SK-N-SH (cell line): ENCODE measurements around the gene OSGIN1. TPM values are rescaled to one million over a fixed set of nuclear protein-coding genes. Genes with fewer than 3 reads are reported as not detected.

Experiments used
- CTCF ChIA-PET: fragments of 300-600, 350-600 bp; formaldehyde crosslinking; extraction: SDS; loops from one replicate; lab custom pipeline; 2021; lab: Yijun Ruan, JAX
- POLR2A ChIA-PET: fragments of 350-600 bp; sonication (Branson Sonifier 250); formaldehyde crosslinking; extraction: SDS; loops from one replicate; lab custom pipeline; 2020; ENCODE audit warnings: antibody characterized with exemption, inconsistent platforms; lab: Yijun Ruan, JAX
- DNase-seq: peaks from one replicate; pipeline ENCODE4 v3.0.0; 2012
- H2AFZ ChIP-seq: fragments of 200-600 bp; sonication (generic); 2 replicates; pipeline ENCODE4 v1.8.1; 2016; ENCODE audit warnings: antibody characterized with exemption, mild to moderate bottlenecking, low read depth
- H3F3A ChIP-seq: fragments of 200-600 bp; sonication (generic); replicated peaks from 2 replicates; pipeline ENCODE3; 2016; ENCODE audit warnings: antibody characterized with exemption, mild to moderate bottlenecking; ENCODE audit not compliant: insufficient read depth
- H3K27ac ChIP-seq, 2 experiments: fragments of 200-500 bp in 1 of 2; fragments of 200-600 bp in 1 of 2; sonication (Bioruptor generic) in 1 of 2; sonication (generic), shearing (Covaris generic) in 1 of 2; 2 replicates each; pipeline versions ENCODE4 v1.5.1 to v1.6.1; 2014 to 2016; ENCODE audit warnings: low read depth in 2 of 2, inconsistent platforms in 1 of 2, low read length in 1 of 2, mild to moderate bottlenecking in 1 of 2, mixed read lengths in 1 of 2
- H3K27me3 ChIP-seq: fragments of 200-600 bp; sonication (generic), shearing (Covaris generic); 2 replicates; pipeline ENCODE4 v1.6.1; 2016; ENCODE audit warnings: mixed run types; ENCODE audit not compliant: insufficient read depth
- H3K36me3 ChIP-seq, 2 experiments: fragments of 200-500 bp in 1 of 2; fragments of 200-600 bp in 1 of 2; sonication (Bioruptor generic) in 1 of 2; sonication (generic) in 1 of 2; replicated peaks in 1 of 2; 2 replicates each; pipeline versions ENCODE3 to v1.5.1; 2014 to 2016; ENCODE audit warnings: low read length in 1 of 2, mild to moderate bottlenecking in 1 of 2; ENCODE audit not compliant: insufficient read depth in 2 of 2, control insufficient read depth in 1 of 2
- H3K4me1 ChIP-seq, 2 experiments: fragments of 200-500 bp in 1 of 2; fragments of 200-600 bp in 1 of 2; sonication (Bioruptor generic) in 1 of 2; sonication (generic), shearing (Covaris generic) in 1 of 2; 2 replicates each; pipeline versions ENCODE4 v1.5.1 to v1.6.1; 2014 to 2016; ENCODE audit warnings: low read depth in 1 of 2, low read length in 1 of 2, mixed run types in 1 of 2; ENCODE audit not compliant: insufficient read depth in 2 of 2, control insufficient read depth in 1 of 2
- H3K4me2 ChIP-seq: fragments of 200-600 bp; sonication (generic), shearing (Covaris generic); 2 replicates; pipeline ENCODE4 v1.6.1; 2017; ENCODE audit warnings: mixed run types
- H3K4me3 ChIP-seq, 2 experiments: fragments of 200-500 bp in 1 of 2; fragments of 200-600 bp in 1 of 2; sonication (Bioruptor generic) in 1 of 2; sonication (generic), shearing (Covaris generic) in 1 of 2; 2 replicates each; pipeline versions ENCODE4 v1.5.1 to v1.8.1; 2014 to 2016; ENCODE audit warnings: low read depth in 2 of 2, inconsistent platforms in 1 of 2, low read length in 1 of 2, mild to moderate bottlenecking in 1 of 2, mixed read lengths in 1 of 2, moderate library complexity in 1 of 2
- H3K79me2 ChIP-seq: fragments of 200-600 bp; sonication (generic); 2 replicates; pipeline ENCODE4 v1.8.1; 2017; ENCODE audit warnings: mild to moderate bottlenecking; ENCODE audit not compliant: insufficient read depth
- H3K9ac ChIP-seq: fragments of 200-600 bp; sonication (generic); 2 replicates; pipeline ENCODE4 v1.6.1; 2017; ENCODE audit warnings: mixed run types
- H3K9me2 ChIP-seq: fragments of 200-600 bp; sonication (generic); 2 replicates; pipeline ENCODE4 v1.6.1; 2017; ENCODE audit warnings: mixed run types
- H3K9me3 ChIP-seq: fragments of 200-600 bp; sonication (generic); 2 replicates; pipeline ENCODE4 v1.6.1; 2017; ENCODE audit warnings: mixed run types, mild to moderate bottlenecking, moderate library complexity
- H4K20me1 ChIP-seq: fragments of 200-600 bp; sonication (generic); 2 replicates; pipeline ENCODE4 v1.6.1; 2017; ENCODE audit warnings: mild to moderate bottlenecking, mixed run types; ENCODE audit not compliant: insufficient read depth
- CTCF ChIP-seq: fragments of 200-600 bp; sonication (generic); IDR thresholded peaks from 2 replicates; pipeline ENCODE4 v1.6.1; 2017; ENCODE audit warnings: antibody characterized with exemption, mild to moderate bottlenecking, moderate library complexity
- EZH2phosphoT487 ChIP-seq: fragments of 200-600 bp; sonication (generic); IDR thresholded peaks from 2 replicates; pipeline ENCODE4 v1.6.1; 2017; ENCODE audit warnings: low read depth, mixed run types, mild to moderate bottlenecking, antibody characterized with exemption, moderate library complexity, borderline replicate concordance
- FOSL2 ChIP-seq: IDR thresholded peaks from 2 replicates; pipeline ENCODE4 v1.4.0; 2012; ENCODE audit warnings: low read depth, mild to moderate bottlenecking, moderate library complexity, borderline replicate concordance
- FOXM1 ChIP-seq: IDR thresholded peaks from 2 replicates; pipeline ENCODE4 v1.4.0; 2012; ENCODE audit warnings: low read depth, mild to moderate bottlenecking
- GABPA ChIP-seq: IDR thresholded peaks from 2 replicates; pipeline ENCODE4 v1.4.0; 2012; ENCODE audit warnings: low read depth, mild to moderate bottlenecking
- IRF3 ChIP-seq: fragments of 150-350 bp; IDR thresholded peaks from 2 replicates; pipeline ENCODE4 v1.6.1; 2016; ENCODE audit warnings: mild to moderate bottlenecking, low read depth, low read length
- MXI1 ChIP-seq: IDR thresholded peaks from 2 replicates; pipeline ENCODE4 v1.6.1; 2012; ENCODE audit warnings: mild to moderate bottlenecking, low read depth, low read length, improper control_type of control experiment
- NRF1 ChIP-seq: IDR thresholded peaks from 2 replicates; pipeline ENCODE4 v1.6.1; 2012; ENCODE audit warnings: low read depth, mild to moderate bottlenecking, low read length
- PBX3 ChIP-seq: IDR thresholded peaks from 2 replicates; pipeline ENCODE4; 2012
- REST ChIP-seq: IDR thresholded peaks from 2 replicates; pipeline ENCODE4 v1.6.1; 2012; ENCODE audit warnings: mild to moderate bottlenecking, low read depth, low read length, moderate library complexity
- RFX5 ChIP-seq: IDR thresholded peaks from 2 replicates; pipeline ENCODE4 v1.6.1; 2012; ENCODE audit warnings: mild to moderate bottlenecking, improper control_type of control experiment, low read length
- RXRA ChIP-seq: IDR thresholded peaks from 2 replicates; pipeline ENCODE4 v1.4.0; 2012; ENCODE audit warnings: low read depth, mild to moderate bottlenecking, borderline replicate concordance
- SIN3A ChIP-seq: IDR thresholded peaks from 2 replicates; pipeline ENCODE4 v1.6.1; 2012; ENCODE audit warnings: low read depth, mild to moderate bottlenecking, low read length, moderate library complexity, borderline replicate concordance
- TAF1 ChIP-seq: IDR thresholded peaks from 2 replicates; pipeline ENCODE4 v1.6.1; 2012; ENCODE audit warnings: low read depth, mild to moderate bottlenecking, low read length, moderate library complexity, borderline replicate concordance
- TEAD4 ChIP-seq: IDR thresholded peaks from 2 replicates; pipeline ENCODE4 v1.4.0; 2012; ENCODE audit warnings: mild to moderate bottlenecking, borderline replicate concordance; ENCODE audit not compliant: insufficient read depth
- WGBS: methylation state at CpG from one replicate; pipeline ENCODE4 v1.1.6; 2017; ENCODE audit warnings: low lambda C conversion rate; 5-methylcytosine and 5-hydroxymethylcytosine counted together
- polyA plus RNA-seq, 3 experiments: library from polyadenylated mRNA; depleted of rRNA; stranded (reverse); fragments of >200 nt; gene quantifications; 2 replicates each; pipeline ENCODE4 v1.2.3, GENCODE V29; 2012

Gene OSGIN1
- polyA plus RNA-seq, 1 of the 3 experiments (the other 2 are of a cell fraction), result 4.8 TPM

GRCh38 chr16:83937922-83938885 is 14.8 kb upstream of the OSGIN1 start:
- POLR2A ChIA-PET, result no interaction called here
- TF ChIP-seq PBX3, result no peak
- no peak for TF ChIP-seq GABPA
- no peak for TF ChIP-seq RXRA
- TF ChIP-seq, all 33 proteins: peak for 0
- Histone ChIP-seq H3K27me3 (no peaks in the 10 kb centered on the region), H3K27ac (no peak overlapping the region), H3K4me2 (no peak overlapping the region), H3K4me1 (peaks cover 0 to 2% of the 10 kb centered on the region in 2 experiments; a peak in 1 of 4 replicates), H3K9ac (no peak overlapping the region), H3K36me3 (no peaks in the 10 kb centered on the region), H3K79me2 (no peaks in the 10 kb centered on the region), H2AFZ (no peak overlapping the region), H3K4me3 (no peak overlapping the region), H3K9me2 (no peaks in the 10 kb centered on the region), H3K9me3 (no peaks in the 10 kb centered on the region), H4K20me1 (no peaks in the 10 kb centered on the region), H3F3A (no peaks in the 10 kb centered on the region)
- CTCF ChIA-PET, result interaction anchor here (1.0 to 4.5 kb wide), 3 partner anchors 12 to 19 kb away, joined by 3 to 33 read pairs (median 6); no protein-coding TSS in a partner anchor
- 86% methylated on average over 18 of the region's 18 CpGs for WGBS
- DNase-seq, result no peak

- no peak overlapping the region for H3K9ac ChIP-seq
- WGBS, result 87% methylated on average over 11 of the region's 12 CpGs
- no peaks in the 10 kb centered on the region for H3K9me2 ChIP-seq
- peaks cover 0 to 2% of the 10 kb centered on the region in 2 experiments; a peak in 1 of 4 replicates for H3K4me1 ChIP-seq
- ChIA-PET CTCF (interaction anchor here (1.0 to 1.8 kb wide), 2 partner anchors 15 to 17 kb away, joined by 6 read pairs; partner anchors contain the start of gene OSGIN1), POLR2A (no interaction called here)
- H3K36me3 ChIP-seq, result no peaks in the 10 kb centered on the region
- TF ChIP-seq IRF3, result no peak
- no peak for TF ChIP-seq FOXM1
- TF ChIP-seq REST, result no peak
- no peak for TF ChIP-seq CTCF
- TF ChIP-seq TAF1, result no peak
- no peak for TF ChIP-seq EZH2phosphoT487
- TF ChIP-seq SIN3A, result no peak
- no peak for TF ChIP-seq TEAD4
- TF ChIP-seq MXI1, result no peak
- TF ChIP-seq RFX5, result no peak
- no peak for TF ChIP-seq NRF1
- TF ChIP-seq FOSL2, result no peak
- H3K79me2 ChIP-seq, result no peaks in the 10 kb centered on the region
- no peaks in the 10 kb centered on the region for H3F3A ChIP-seq
- no peak overlapping the region for H2AFZ ChIP-seq
- no peak overlapping the region for H3K27ac ChIP-seq
- no peaks in the 10 kb centered on the region for H4K20me1 ChIP-seq
- H3K27me3 ChIP-seq, result no peaks in the 10 kb centered on the region
- no peak for DNase-seq
- H3K4me2 ChIP-seq, result no peak overlapping the region
- no peak overlapping the region for H3K4me3 ChIP-seq
- H3K9me3 ChIP-seq, result no peaks in the 10 kb centered on the region
Observed at GRCh38 chr16:83939266-83939855, 13.7 kb upstream of the OSGIN1 start.
